Naive B cell (primary cell): ENCODE results near the gene F12. TPM values are rescaled to one million over a fixed set of nuclear protein-coding genes. Genes with fewer than 3 reads are reported as not detected.
A peak's percentile ranks its signal among the peaks of the same experiment; 100 is the strongest.

ENCODE experiments used
- ATAC-seq, 2 donors: fragments of 150-1000 bp; cut with Tn5 transposase; 2 replicates each; pipeline ENCODE4 v1.10.0; 2021; ENCODE audit warnings: low read depth in 2 of 2, mild to moderate bottlenecking in 2 of 2, moderate library complexity in 2 of 2
- DNase-seq: peaks from one replicate; pipeline ENCODE4 v3.0.0; 2022
- H3K27ac Mint-ChIP-seq, 6 donors: one replicate each; pipeline ENCODE4 v1.8.0; 2020 to 2022; ENCODE audit warnings: mild to moderate bottlenecking in 6 of 6, mixed read lengths in 6 of 6, moderate library complexity in 5 of 6, inconsistent platforms in 2 of 6
- H3K27me3 Mint-ChIP-seq, 3 donors: one replicate each; pipeline ENCODE4 v1.8.0; 2021 to 2022; ENCODE audit warnings: mixed read lengths in 3 of 3, mild to moderate bottlenecking in 1 of 3
- H3K36me3 Mint-ChIP-seq, 2 donors: one replicate each; pipeline ENCODE4 v1.8.0; 2020 to 2022; ENCODE audit warnings: mixed read lengths in 2 of 2, inconsistent platforms in 1 of 2, mild to moderate bottlenecking in 1 of 2
- H3K4me1 Mint-ChIP-seq, 3 donors: one replicate each; pipeline ENCODE4 v1.8.0; 2020 to 2022; ENCODE audit warnings: mixed read lengths in 3 of 3, inconsistent platforms in 1 of 3, mild to moderate bottlenecking in 1 of 3, moderate library complexity in 1 of 3
- H3K4me3 Mint-ChIP-seq, 8 donors: one replicate each; pipeline ENCODE4 v1.8.0; 2020 to 2022; ENCODE audit warnings: mild to moderate bottlenecking in 8 of 8, mixed read lengths in 8 of 8, moderate library complexity in 8 of 8, inconsistent platforms in 2 of 8
- H3K9me3 Mint-ChIP-seq, 7 donors: one replicate each; pipeline ENCODE4 v1.8.0; 2020 to 2022; ENCODE audit warnings: mixed read lengths in 7 of 7, mild to moderate bottlenecking in 5 of 7, inconsistent platforms in 2 of 7, moderate library complexity in 1 of 7
- polyA plus RNA-seq, 6 donors: library from polyadenylated mRNA; unstranded; fragments of 300-500 nt; fragmentation: Illumina TruSeq; gene quantifications; one replicate each; pipeline ENCODE4 v1.2.3, GENCODE V29; 2021; ENCODE audit warnings: low read depth in 6 of 6

The F12 gene
- polyA plus RNA-seq, 6 donors from 2014 or later, result 0.56 to 1.4 (median 0.57) TPM; not detected in 3

GRCh38 chr5:177405312-177405711, 4.1 kb downstream of the F12 start:
- DNase-seq (no peak), ATAC-seq (no peak)
- peaks cover 8 to 25% (median 10%) of the 10 kb centered on the region in 3 donors for H3K27me3 Mint-ChIP-seq
- H3K9me3 Mint-ChIP-seq, result no peaks in the 10 kb centered on the region
- peak overlapping the region; percentile 57 to 80 (median 70) for H3K4me3 Mint-ChIP-seq
- peaks cover 32 to 47% (median 46%) of the 10 kb centered on the region in 3 donors for H3K4me1 Mint-ChIP-seq
- peak overlapping the region in 5 of 6 donors; percentile 79 to 91 (median 85) for H3K27ac Mint-ChIP-seq
- no peaks in the 10 kb centered on the region for H3K36me3 Mint-ChIP-seq

- no peaks in the 10 kb centered on the region for H3K36me3 Mint-ChIP-seq
- ATAC-seq, result no peak
- H3K27me3 Mint-ChIP-seq, result peaks cover 8 to 25% (median 10%) of the 10 kb centered on the region in 3 donors
- H3K9me3 Mint-ChIP-seq, result no peaks in the 10 kb centered on the region
- H3K4me3 Mint-ChIP-seq, result peak overlapping the region; percentile 67 to 90 (median 80)
- peak overlapping the region in 5 of 6 donors; percentile 21 to 83 (median 62) for H3K27ac Mint-ChIP-seq
- H3K4me1 Mint-ChIP-seq, result peaks cover 32 to 47% (median 46%) of the 10 kb centered on the region in 3 donors
- DNase-seq, result no peak
Measured at GRCh38 chr5:177404641-177405179, 4.7 kb downstream of the F12 start.

GRCh38 chr5:177403792-177404640, 5.3 kb downstream of the F12 start:
- H3K9me3 Mint-ChIP-seq, result no peaks in the 10 kb centered on the region
- peaks cover 8 to 30% (median 10%) of the 10 kb centered on the region in 3 donors for H3K27me3 Mint-ChIP-seq
- no peaks in the 10 kb centered on the region for H3K36me3 Mint-ChIP-seq
- ATAC-seq (peak; percentile 76 to 79), DNase-seq (peak; percentile 84)
- H3K4me3 Mint-ChIP-seq, result peak overlapping the region; percentile 67 to 91 (median 84)
- H3K4me1 Mint-ChIP-seq, result peaks cover 32 to 47% (median 46%) of the 10 kb centered on the region in 3 donors
- H3K27ac Mint-ChIP-seq, result peak overlapping the region in 4 of 6 donors; percentile 51 to 83 (median 77)

- peak overlapping the region; percentile 78 to 88 (median 81) for H3K27ac Mint-ChIP-seq
- peak overlapping the region; percentile 67 to 91 (median 84) for H3K4me3 Mint-ChIP-seq
- peaks cover 32 to 47% (median 46%) of the 10 kb centered on the region in 3 donors for H3K4me1 Mint-ChIP-seq
- ATAC-seq, result peak; percentile 19 to 21
- H3K9me3 Mint-ChIP-seq, result no peaks in the 10 kb centered on the region
- peaks cover 8 to 35% (median 14%) of the 10 kb centered on the region in 3 donors for H3K27me3 Mint-ChIP-seq
- no peaks in the 10 kb centered on the region for H3K36me3 Mint-ChIP-seq
- DNase-seq, result peak; percentile 57
Measured at GRCh38 chr5:177403102-177403791, 6.1 kb downstream of the F12 start.

GRCh38 chr5:177402271-177403043, 6.9 kb downstream of the F12 start:
- H3K36me3 Mint-ChIP-seq, result no peaks in the 10 kb centered on the region
- H3K27ac Mint-ChIP-seq, result peak overlapping the region; percentile 50 to 88 (median 80)
- H3K9me3 Mint-ChIP-seq, result no peaks in the 10 kb centered on the region
- DNase-seq, result peak; percentile 37
- peak overlapping the region; percentile 67 to 91 (median 82) for H3K4me3 Mint-ChIP-seq
- peaks cover 11 to 36% (median 14%) of the 10 kb centered on the region in 3 donors for H3K27me3 Mint-ChIP-seq
- peaks cover 32 to 47% (median 46%) of the 10 kb centered on the region in 3 donors for H3K4me1 Mint-ChIP-seq
- peak in 1 of 2 donors; percentile 8 for ATAC-seq

- peak within 1 kb of the TSS in 1 of 6 donors; percentile 19 for H3K27ac Mint-ChIP-seq
- no peak for ATAC-seq
Measured at GRCh38 chr5:177399997-177400868, 9.1 kb downstream of the F12 start, which contains the start of gene PFN3. PFN3 (minus strand) TSS chr5:177400661; CDS start chr5:177400576, 85 bp downstream.

GRCh38 chr5:177397875-177398390, 11.4 kb downstream of the F12 start:
- DNase-seq (no peak), ATAC-seq (no peak)
- no peaks in the 10 kb centered on the region for H3K36me3 Mint-ChIP-seq
- H3K9me3 Mint-ChIP-seq, result no peaks in the 10 kb centered on the region
- H3K27me3 Mint-ChIP-seq, result peaks cover 18 to 37% (median 22%) of the 10 kb centered on the region in 3 donors
- H3K27ac Mint-ChIP-seq, result no peak overlapping the region
- H3K4me1 Mint-ChIP-seq, result peaks cover 14 to 19% (median 16%) of the 10 kb centered on the region in 3 donors
- no peak overlapping the region for H3K4me3 Mint-ChIP-seq

More at GRCh38 chr5:177399997-177400868, 9.1 kb downstream of the F12 start, which contains the start of gene PFN3:
- no peak for DNase-seq
- peaks cover 24 to 30% (median 30%) of the 10 kb centered on the region in 3 donors for H3K4me1 Mint-ChIP-seq
- peaks cover 16 to 44% (median 18%) of the 10 kb centered on the region in 3 donors for H3K27me3 Mint-ChIP-seq
- H3K9me3 Mint-ChIP-seq, result no peaks in the 10 kb centered on the region
- no peaks in the 10 kb centered on the region for H3K36me3 Mint-ChIP-seq
- no peak within 1 kb of the TSS for H3K4me3 Mint-ChIP-seq

- DNase-seq, result no peak
- ATAC-seq, result no peak
- Mint-ChIP-seq H3K4me1 (peaks cover 9 to 12% (median 9%) of the 10 kb centered on the region in 3 donors), H3K27me3 (peaks cover 15 to 25% (median 18%) of the 10 kb centered on the region in 3 donors), H3K4me3 (peak overlapping the region in 1 of 8 donors; percentile 29), H3K9me3 (no peaks in the 10 kb centered on the region), H3K36me3 (no peaks in the 10 kb centered on the region), H3K27ac (no peak overlapping the region)
Measured at GRCh38 chr5:177396807-177397206, 12.6 kb downstream of the F12 start.

GRCh38 chr5:177396078-177396477, 13.3 kb downstream of the F12 start:
- Mint-ChIP-seq H3K27ac (no peak overlapping the region), H3K36me3 (no peaks in the 10 kb centered on the region)

GRCh38 chr5:177393990-177394389, 15.4 kb downstream of the F12 start:
- no peaks in the 10 kb centered on the region for H3K36me3 Mint-ChIP-seq
- no peak for DNase-seq

More at GRCh38 chr5:177396078-177396477, 13.3 kb downstream of the F12 start:
- ATAC-seq, result no peak
- H3K4me3 Mint-ChIP-seq, result no peak overlapping the region
- H3K27me3 Mint-ChIP-seq, result peaks cover 11 to 19% (median 12%) of the 10 kb centered on the region in 3 donors
- no peaks in the 10 kb centered on the region for H3K9me3 Mint-ChIP-seq
- peaks cover 7 to 10% (median 7%) of the 10 kb centered on the region in 3 donors for H3K4me1 Mint-ChIP-seq
- no peak for DNase-seq

GRCh38 chr5:177393206-177393765, 16.1 kb downstream of the F12 start:
- DNase-seq (no peak), ATAC-seq (no peak)
- H3K9me3 Mint-ChIP-seq, result no peaks in the 10 kb centered on the region
- H3K27me3 Mint-ChIP-seq, result peaks cover 18 to 27% (median 20%) of the 10 kb centered on the region in 3 donors
- H3K4me1 Mint-ChIP-seq, result peaks cover 12 to 27% (median 15%) of the 10 kb centered on the region in 3 donors
- H3K27ac Mint-ChIP-seq, result peak overlapping the region in 3 of 6 donors; percentile 9 to 94 (median 77)
- no peaks in the 10 kb centered on the region for H3K36me3 Mint-ChIP-seq
- no peak overlapping the region for H3K4me3 Mint-ChIP-seq

More at GRCh38 chr5:177393990-177394389, 15.4 kb downstream of the F12 start:
- no peaks in the 10 kb centered on the region for H3K9me3 Mint-ChIP-seq
- no peak overlapping the region for H3K4me3 Mint-ChIP-seq
- H3K27ac Mint-ChIP-seq, result peak overlapping the region in 1 of 6 donors; percentile 32
- peaks cover 18 to 26% (median 21%) of the 10 kb centered on the region in 3 donors for H3K27me3 Mint-ChIP-seq
- ATAC-seq, result no peak
- peaks cover 12 to 21% (median 15%) of the 10 kb centered on the region in 3 donors for H3K4me1 Mint-ChIP-seq
